Measurements from ENCODE around the gene RBMS3.

The RBMS3 gene

GRCh38 chr3:29335438-29335837 is 54.6 kb downstream of the RBMS3 start:
- H3K27me3 ChIP-seq (replicated peaks; ENCODE audit: control insufficient read depth, insufficient read depth, low read length), result no peaks in the 10 kb centered on the region
- no peak for DNase-seq (ENCODE audit: extremely low read depth, insufficient read length)
- TF ChIP-seq, protein P1, sequence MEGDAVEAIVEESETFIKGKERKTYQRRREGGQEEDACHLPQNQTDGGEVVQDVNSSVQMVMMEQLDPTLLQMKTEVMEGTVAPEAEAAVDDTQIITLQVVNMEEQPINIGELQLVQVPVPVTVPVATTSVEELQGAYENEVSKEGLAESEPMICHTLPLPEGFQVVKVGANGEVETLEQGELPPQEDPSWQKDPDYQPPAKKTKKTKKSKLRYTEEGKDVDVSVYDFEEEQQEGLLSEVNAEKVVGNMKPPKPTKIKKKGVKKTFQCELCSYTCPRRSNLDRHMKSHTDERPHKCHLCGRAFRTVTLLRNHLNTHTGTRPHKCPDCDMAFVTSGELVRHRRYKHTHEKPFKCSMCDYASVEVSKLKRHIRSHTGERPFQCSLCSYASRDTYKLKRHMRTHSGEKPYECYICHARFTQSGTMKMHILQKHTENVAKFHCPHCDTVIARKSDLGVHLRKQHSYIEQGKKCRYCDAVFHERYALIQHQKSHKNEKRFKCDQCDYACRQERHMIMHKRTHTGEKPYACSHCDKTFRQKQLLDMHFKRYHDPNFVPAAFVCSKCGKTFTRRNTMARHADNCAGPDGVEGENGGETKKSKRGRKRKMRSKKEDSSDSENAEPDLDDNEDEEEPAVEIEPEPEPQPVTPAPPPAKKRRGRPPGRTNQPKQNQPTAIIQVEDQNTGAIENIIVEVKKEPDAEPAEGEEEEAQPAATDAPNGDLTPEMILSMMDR (IDR thresholded peaks at IDR 0.05; ENCODE audit: insufficient read depth, low read length, poor library complexity, severe bottlenecking), result no peak
- H3K36me3 ChIP-seq (ENCODE audit: control insufficient read depth, insufficient read depth, low read length), result no peaks in the 10 kb centered on the region
- no peak overlapping the region for H3K4me3 ChIP-seq (replicated peaks; ENCODE audit: low read depth, low read length)

DNA sequence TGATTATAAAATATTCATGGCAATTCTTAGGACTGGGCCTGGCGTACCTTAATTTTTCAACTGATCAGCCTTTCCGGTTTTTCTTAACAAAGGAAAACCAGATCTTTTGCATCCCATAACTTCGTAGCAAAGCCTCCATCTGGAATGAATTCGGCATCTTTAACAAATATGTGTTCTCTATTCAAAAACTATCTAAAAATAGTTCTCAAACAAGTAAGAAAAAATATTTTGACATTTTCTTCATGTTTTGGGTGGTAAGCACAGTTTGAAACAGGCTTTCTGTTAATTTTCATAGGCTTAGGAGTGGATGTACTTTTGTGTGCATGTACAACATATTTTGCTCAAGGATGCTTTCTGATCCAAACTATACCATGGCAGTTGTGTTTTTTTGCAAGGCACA is 55.1 kb downstream of the RBMS3 start:
- TF ChIP-seq, protein P1 (IDR thresholded peaks at IDR 0.05; ENCODE audit: insufficient read depth, low read length, poor library complexity, severe bottlenecking), result no peak
- no peaks in the 10 kb centered on the region for H3K27me3 ChIP-seq (replicated peaks; ENCODE audit: control insufficient read depth, insufficient read depth, low read length)
- no peaks in the 10 kb centered on the region for H3K36me3 ChIP-seq (ENCODE audit: control insufficient read depth, insufficient read depth, low read length)
- H3K4me3 ChIP-seq (replicated peaks; ENCODE audit: low read depth, low read length), result no peak overlapping the region
- no peak for DNase-seq (ENCODE audit: extremely low read depth, insufficient read length)

DNA sequence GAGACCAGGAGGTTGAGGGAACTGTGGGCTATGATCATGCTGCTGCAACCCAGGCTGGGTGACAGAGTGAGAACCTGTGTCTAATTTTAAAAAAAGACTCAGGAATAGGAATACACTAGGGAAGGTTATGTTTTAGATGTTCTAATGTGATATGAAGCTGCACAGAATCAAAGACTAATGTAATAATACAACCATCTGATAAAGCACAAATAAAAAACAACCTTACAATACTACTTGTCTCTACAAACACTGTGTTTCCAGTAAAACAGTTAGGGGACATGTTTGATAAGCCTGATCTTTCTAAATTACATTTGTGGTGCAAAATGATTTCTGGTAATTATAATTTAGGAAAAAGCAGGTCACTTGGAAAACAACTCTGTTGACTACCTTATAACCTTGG is 56.7 kb downstream of the RBMS3 start:
- Histone ChIP-seq H3K27me3 (replicated peaks; ENCODE audit: control insufficient read depth, insufficient read depth, low read length) (no peaks in the 10 kb centered on the region), H3K4me3 (replicated peaks; ENCODE audit: low read depth, low read length) (no peak overlapping the region), H3K36me3 (ENCODE audit: control insufficient read depth, insufficient read depth, low read length) (no peaks in the 10 kb centered on the region)
- no peak for DNase-seq (ENCODE audit: extremely low read depth, insufficient read length)
- TF ChIP-seq, protein P1 (IDR thresholded peaks at IDR 0.05; ENCODE audit: insufficient read depth, low read length, poor library complexity, severe bottlenecking), result no peak

- Histone ChIP-seq H3K27me3 (replicated peaks; ENCODE audit: control insufficient read depth, insufficient read depth, low read length) (no peaks in the 10 kb centered on the region), H3K36me3 (ENCODE audit: control insufficient read depth, insufficient read depth, low read length) (no peaks in the 10 kb centered on the region), H3K4me3 (replicated peaks; ENCODE audit: low read depth, low read length) (no peak overlapping the region)
- TF ChIP-seq, protein P1 (IDR thresholded peaks at IDR 0.05; ENCODE audit: insufficient read depth, low read length, poor library complexity, severe bottlenecking), result no peak
- DNase-seq (ENCODE audit: extremely low read depth, insufficient read length), result no peak
Observed at GRCh38 chr3:29338377-29338776, 57.5 kb downstream of the RBMS3 start.

DNA sequence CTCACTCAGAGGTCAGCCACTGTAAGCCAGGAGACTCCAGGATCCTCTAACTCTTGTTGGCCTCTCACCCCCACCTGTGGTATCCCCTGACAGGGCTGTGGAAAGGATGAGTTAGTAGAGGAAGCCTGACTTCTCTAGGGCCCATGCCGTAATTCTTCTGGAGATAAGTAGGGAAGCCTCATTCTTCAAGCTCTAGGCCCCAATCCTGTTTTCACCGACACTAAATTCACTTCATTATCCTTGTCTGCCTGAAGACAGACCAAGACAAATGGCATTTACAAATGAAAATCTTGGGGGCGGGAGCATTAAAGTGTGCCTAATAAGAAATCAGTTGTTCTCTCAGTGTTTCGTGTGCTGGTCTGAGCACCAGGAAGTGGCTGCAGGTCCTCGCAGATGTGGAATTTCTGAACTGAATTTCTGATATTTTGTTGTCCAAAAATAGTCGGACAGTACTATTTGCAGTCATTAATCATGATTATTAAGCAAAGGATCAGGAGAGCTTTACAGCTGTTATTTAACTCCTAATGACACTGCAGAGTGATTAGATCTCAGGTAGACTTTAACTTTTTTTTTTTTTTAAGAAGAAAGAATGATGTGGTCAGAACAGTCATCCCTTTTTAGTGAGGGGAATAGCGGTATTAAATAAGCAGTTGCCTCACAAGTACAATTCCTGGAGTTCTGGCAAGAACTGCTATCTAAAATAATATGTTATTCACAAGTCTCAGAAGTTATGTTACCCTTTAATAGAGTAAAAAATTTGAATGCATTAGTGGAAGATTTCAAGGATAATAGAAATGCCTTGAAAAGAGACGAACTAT is 58.4 kb downstream of the RBMS3 start:
- TF ChIP-seq, protein P1 (IDR thresholded peaks at IDR 0.05; ENCODE audit: insufficient read depth, low read length, poor library complexity, severe bottlenecking), result no peak
- H3K4me3 ChIP-seq (replicated peaks; ENCODE audit: low read depth, low read length), result no peak overlapping the region
- H3K27me3 ChIP-seq (replicated peaks; ENCODE audit: control insufficient read depth, insufficient read depth, low read length), result no peaks in the 10 kb centered on the region
- H3K36me3 ChIP-seq (ENCODE audit: control insufficient read depth, insufficient read depth, low read length), result no peaks in the 10 kb centered on the region
- DNase-seq (ENCODE audit: extremely low read depth, insufficient read length), result no peak
